GM12872 (cell line): ENCODE data around the gene CPAMD8.

Source experiments
- TF ChIP-seq, protein P1 (sequence below): IDR thresholded peaks from 3 replicates; pipeline ENCODE4 v1.5.1; 2011; ENCODE audit warnings: low read depth, mild to moderate bottlenecking, low read length, moderate library complexity; ENCODE audit not compliant: insufficient read depth

Gene CPAMD8

GRCh38 chr19:17037966-17038500 is 11.4 kb upstream of the CPAMD8 start:
- TF ChIP-seq, protein P1, sequence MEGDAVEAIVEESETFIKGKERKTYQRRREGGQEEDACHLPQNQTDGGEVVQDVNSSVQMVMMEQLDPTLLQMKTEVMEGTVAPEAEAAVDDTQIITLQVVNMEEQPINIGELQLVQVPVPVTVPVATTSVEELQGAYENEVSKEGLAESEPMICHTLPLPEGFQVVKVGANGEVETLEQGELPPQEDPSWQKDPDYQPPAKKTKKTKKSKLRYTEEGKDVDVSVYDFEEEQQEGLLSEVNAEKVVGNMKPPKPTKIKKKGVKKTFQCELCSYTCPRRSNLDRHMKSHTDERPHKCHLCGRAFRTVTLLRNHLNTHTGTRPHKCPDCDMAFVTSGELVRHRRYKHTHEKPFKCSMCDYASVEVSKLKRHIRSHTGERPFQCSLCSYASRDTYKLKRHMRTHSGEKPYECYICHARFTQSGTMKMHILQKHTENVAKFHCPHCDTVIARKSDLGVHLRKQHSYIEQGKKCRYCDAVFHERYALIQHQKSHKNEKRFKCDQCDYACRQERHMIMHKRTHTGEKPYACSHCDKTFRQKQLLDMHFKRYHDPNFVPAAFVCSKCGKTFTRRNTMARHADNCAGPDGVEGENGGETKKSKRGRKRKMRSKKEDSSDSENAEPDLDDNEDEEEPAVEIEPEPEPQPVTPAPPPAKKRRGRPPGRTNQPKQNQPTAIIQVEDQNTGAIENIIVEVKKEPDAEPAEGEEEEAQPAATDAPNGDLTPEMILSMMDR: no peak

DNA sequence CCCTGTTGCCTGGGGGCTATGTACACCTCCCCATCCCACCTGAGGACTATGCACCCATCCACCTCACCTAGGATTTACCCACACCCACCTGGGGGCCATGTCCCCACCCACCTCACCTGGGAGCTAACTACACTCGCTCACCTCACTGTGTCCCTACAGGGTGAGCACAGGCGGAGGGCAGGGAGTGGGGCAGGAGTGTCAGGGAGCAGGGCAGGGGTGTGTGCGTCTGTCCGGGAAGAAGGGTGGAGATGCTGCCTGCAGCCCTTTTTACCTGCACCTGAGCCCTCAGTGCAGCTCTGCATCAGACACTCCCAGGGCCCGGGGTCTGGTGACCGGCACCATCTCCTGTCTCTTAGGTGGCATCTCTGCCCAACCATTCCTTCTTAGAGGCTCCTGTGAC is 10.6 kb upstream of the CPAMD8 start:
- TF ChIP-seq, protein P1: no peak

- TF ChIP-seq, protein P1: no peak
These were observed 10.0 kb upstream of the CPAMD8 start for GRCh38 chr19:17036640-17037039.

GRCh38 chr19:17035842-17036424 is 9.3 kb upstream of the CPAMD8 start:
- TF ChIP-seq, protein P1: no peak

DNA sequence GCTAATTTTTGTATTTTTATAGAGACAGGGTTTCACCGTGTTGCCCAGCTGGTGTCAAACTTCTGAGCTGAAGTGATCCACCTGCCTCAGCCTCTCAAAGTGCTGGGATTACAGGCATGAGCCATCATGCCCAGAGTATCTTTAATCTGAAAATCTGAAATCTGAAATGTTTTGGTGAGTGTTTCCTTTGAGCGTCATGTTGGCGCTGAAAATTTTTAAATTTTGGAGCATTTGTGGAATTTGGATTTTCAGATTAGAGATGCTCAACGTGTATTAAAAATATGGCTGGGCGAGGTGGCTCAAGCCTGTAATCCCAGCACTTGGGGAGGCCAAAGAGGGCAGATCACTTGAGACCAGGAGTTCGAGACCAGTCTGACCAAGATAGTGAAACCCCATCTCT is 5.1 kb upstream of the CPAMD8 start:
- TF ChIP-seq, protein P1: no peak

GRCh38 chr19:17027535-17027975 is 945 bp upstream of the CPAMD8 start:
- TF ChIP-seq, protein P1: no peak

DNA sequence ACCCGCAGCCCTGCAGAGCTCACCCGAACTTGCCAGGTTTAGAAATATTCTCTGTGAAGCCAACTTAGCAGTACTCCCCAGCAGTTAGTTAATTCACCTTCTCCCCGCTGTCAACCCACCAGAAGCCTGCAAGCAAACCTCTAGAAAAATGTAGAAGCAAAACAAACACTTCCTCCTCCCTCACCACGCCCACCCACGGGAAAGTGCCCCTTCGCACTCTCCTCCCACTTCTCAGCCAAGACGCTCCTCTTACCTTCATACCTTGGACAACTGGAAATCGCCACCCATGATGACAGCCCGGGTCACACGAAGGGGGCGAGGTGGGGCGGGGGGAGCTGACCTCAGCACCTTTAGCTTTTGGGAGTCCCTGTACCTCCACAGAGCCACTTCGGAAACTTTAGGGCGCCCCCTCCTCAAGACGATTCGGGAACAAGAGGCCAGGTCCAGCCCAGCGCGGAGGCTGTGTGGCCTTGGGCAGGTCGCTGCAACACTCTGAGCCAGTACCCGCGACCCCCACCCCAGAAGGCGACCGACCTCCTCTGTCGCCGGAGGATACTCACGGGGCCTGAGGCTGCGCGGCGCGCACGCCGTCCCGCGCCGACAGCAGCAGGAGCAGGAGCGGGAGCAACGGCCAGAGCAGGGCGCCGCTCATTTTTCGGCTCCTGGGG is 485 bp downstream of the CPAMD8 start:
- TF ChIP-seq, protein P1: no peak
